NT2/D1 (cell line): ENCODE results near the gene NPAS2.

Experiments used
- SUZ12 ChIP-seq: IDR thresholded peaks from 2 replicates; pipeline ENCODE4 v1.6.1; 2011; ENCODE audit not compliant: insufficient read length, insufficient read depth; ENCODE audit errors: extremely low read depth
- YY1 ChIP-seq: IDR thresholded peaks from 2 replicates; pipeline ENCODE4 v1.6.1; 2011; ENCODE audit not compliant: insufficient read length, insufficient read depth
- ZNF274 ChIP-seq: IDR thresholded peaks from 2 replicates; pipeline ENCODE4 v1.6.1; 2011; ENCODE audit warnings: mild to moderate bottlenecking, low read depth, low read length

GRCh38 chr2:100936070-100936741 is 116.3 kb downstream of the NPAS2 start:
- TF ChIP-seq ZNF274 (no peak), SUZ12 (no peak), YY1 (no peak)
